Measurements from ENCODE around the gene ADTRP.

The ADTRP gene

DNA sequence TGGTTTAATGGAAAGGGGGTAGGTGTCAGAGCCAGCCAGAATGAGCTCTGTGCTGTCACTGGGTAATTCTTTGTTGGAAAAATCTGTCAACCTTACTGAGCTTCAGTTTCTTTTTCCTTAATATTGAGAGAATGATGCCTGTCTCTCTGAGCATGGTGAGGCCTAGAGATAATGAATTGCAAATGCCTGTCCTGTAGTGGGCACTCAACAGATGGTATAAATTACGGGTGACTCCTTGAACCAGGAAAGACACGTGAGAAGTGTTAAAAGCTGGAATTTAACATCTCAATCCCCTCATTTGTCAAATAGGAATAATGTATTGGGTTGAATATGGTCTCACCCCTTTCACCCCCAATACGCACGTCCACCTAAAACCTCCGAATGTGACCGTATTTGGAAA lies 74.9 kb downstream of the ADTRP start:
- Histone ChIP-seq H3K4me1 (ENCODE audit: control insufficient read depth, insufficient read depth, low read length) (no peaks in the 10 kb centered on the region), H3K9me3 (ENCODE audit: control insufficient read depth, insufficient read depth, low read depth, low read length) (no peaks in the 10 kb centered on the region), H3K27ac (ENCODE audit: extremely low read depth, low read depth, low read length) (no peak overlapping the region), H3K4me3 (ENCODE audit: low read depth, low read length) (no peak overlapping the region), H3K36me3 (ENCODE audit: control insufficient read depth in 2 of 2, insufficient read depth in 1 of 2, low read length in 2 of 2) (no peaks in the 10 kb centered on the region)
- no peak for TF ChIP-seq ZNF560 (tag by site-specific recombination; IDR thresholded peaks at IDR 0.05; ENCODE audit: borderline replicate concordance)
- no peak for TF ChIP-seq ZNF629 (tag by site-specific recombination; IDR thresholded peaks at IDR 0.05)
- no peak for TF ChIP-seq ZNF501 (tag by site-specific recombination; IDR thresholded peaks at IDR 0.05)
- no peak for TF ChIP-seq ATF2 (tag by site-specific recombination; IDR thresholded peaks at IDR 0.05; ENCODE audit: low read depth)
- TF ChIP-seq HOXA7 (CRISPR knock-in tag; IDR thresholded peaks at IDR 0.05; ENCODE audit: borderline replicate concordance), result no peak
- no peak for TF ChIP-seq ZNF510 (tag by site-specific recombination; IDR thresholded peaks at IDR 0.05; ENCODE audit: insufficient replicate concordance)
- no peak for TF ChIP-seq ZNF146 (tag by site-specific recombination; IDR thresholded peaks at IDR 0.05)
- TF ChIP-seq MYNN (tag by site-specific recombination; IDR thresholded peaks at IDR 0.05; ENCODE audit: borderline replicate concordance), result no peak
- TF ChIP-seq ZNF292 (tag by site-specific recombination; IDR thresholded peaks at IDR 0.05; ENCODE audit: borderline replicate concordance, low read depth), result no peak
- CTCF ChIA-PET, result no interaction called here
- POLR2A ChIA-PET, result no interaction called here

DNA sequence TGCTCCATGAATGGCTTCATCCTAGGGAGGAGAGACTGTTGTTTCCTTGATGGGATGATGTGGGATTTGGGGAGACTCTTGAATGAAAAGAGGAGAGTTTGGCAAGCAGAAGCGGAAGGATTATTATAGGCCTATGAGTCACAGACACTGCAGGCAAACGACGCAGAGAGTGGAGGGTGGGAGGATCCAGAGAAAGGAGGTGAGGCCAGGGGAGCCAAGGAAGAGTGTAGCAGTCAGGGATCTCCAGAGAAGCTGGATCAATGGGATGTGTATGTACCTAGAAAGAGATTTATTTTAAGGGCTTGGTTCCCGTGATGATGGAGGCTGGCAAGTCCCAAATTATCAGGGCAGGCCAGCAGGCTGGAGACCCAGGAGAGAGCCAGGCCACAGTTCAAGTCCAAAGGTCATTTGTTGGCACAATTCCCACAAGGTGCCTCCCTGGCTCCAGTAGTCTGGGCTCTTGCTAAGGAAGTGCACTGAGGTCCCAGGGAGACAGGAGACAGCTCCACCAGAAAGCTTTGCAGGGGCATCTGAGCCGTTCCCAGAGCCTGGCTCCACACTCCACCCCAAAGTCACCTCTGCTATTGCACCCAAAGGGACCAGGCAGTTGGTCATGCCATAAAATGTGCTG lies 76.0 kb downstream of the ADTRP start:
- H3K36me3 ChIP-seq (ENCODE audit: control insufficient read depth in 2 of 2, insufficient read depth in 1 of 2, low read length in 2 of 2), result no peaks in the 10 kb centered on the region
- no peak overlapping the region for H3K27ac ChIP-seq (ENCODE audit: extremely low read depth, low read depth, low read length)
- CTCF ChIA-PET, result interaction anchor here (0.6 kb wide), 1 partner anchor 36 kb away, joined by 4 read pairs; no protein-coding TSS in a partner anchor
- TF ChIP-seq ZBTB48 (tag by site-specific recombination; IDR thresholded peaks at IDR 0.05) (no peak), ZNF223 (tag by site-specific recombination; IDR thresholded peaks at IDR 0.05) (no peak)
- TF ChIP-seq, protein P1, sequence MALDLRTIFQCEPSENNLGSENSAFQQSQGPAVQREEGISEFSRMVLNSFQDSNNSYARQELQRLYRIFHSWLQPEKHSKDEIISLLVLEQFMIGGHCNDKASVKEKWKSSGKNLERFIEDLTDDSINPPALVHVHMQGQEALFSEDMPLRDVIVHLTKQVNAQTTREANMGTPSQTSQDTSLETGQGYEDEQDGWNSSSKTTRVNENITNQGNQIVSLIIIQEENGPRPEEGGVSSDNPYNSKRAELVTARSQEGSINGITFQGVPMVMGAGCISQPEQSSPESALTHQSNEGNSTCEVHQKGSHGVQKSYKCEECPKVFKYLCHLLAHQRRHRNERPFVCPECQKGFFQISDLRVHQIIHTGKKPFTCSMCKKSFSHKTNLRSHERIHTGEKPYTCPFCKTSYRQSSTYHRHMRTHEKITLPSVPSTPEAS (tag by site-specific recombination; IDR thresholded peaks at IDR 0.05), result no peak
- TF ChIP-seq, protein P2, sequence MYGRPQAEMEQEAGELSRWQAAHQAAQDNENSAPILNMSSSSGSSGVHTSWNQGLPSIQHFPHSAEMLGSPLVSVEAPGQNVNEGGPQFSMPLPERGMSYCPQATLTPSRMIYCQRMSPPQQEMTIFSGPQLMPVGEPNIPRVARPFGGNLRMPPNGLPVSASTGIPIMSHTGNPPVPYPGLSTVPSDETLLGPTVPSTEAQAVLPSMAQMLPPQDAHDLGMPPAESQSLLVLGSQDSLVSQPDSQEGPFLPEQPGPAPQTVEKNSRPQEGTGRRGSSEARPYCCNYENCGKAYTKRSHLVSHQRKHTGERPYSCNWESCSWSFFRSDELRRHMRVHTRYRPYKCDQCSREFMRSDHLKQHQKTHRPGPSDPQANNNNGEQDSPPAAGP (tag by site-specific recombination; IDR thresholded peaks at IDR 0.05), result no peak
- no peak overlapping the region for H3K4me3 ChIP-seq (ENCODE audit: low read depth, low read length)
- no peaks in the 10 kb centered on the region for H3K4me1 ChIP-seq (ENCODE audit: control insufficient read depth, insufficient read depth, low read length)
- POLR2A ChIA-PET, result interaction anchor here (1.2 kb wide), 1 partner anchor 10 kb away, joined by 3 read pairs; no protein-coding TSS in a partner anchor
- H3K9me3 ChIP-seq (ENCODE audit: control insufficient read depth, insufficient read depth, low read depth, low read length), result no peaks in the 10 kb centered on the region

DNA sequence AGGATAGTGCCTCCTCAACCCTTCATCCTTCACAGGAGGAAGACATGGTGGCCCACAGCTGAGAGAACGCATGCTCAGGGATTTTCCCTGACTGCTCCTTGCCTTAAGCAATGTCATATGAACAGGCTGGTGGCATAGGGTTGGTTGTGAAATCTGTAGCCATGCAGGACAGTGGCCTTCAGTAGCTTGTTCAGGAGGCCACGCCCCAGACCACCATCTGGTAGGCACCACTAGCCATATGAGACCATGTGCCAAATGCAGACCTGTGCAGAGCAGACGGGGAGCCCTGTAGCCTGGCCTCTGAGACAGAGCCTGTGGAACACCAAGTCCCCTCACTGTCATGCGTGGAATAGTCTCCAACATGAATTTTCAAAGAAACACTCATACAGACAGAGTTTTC lies 76.5 kb downstream of the ADTRP start:
- ChIA-PET POLR2A (interaction anchor here (1.2 kb wide), 1 partner anchor 11 kb away, joined by 3 read pairs; no protein-coding TSS in a partner anchor), CTCF (interaction anchor here (1.4 kb wide), 2 partner anchors 10 to 531 kb away, joined by 4 to 6 read pairs; no protein-coding TSS in a partner anchor)
- no peaks in the 10 kb centered on the region for H3K9me3 ChIP-seq (ENCODE audit: control insufficient read depth, insufficient read depth, low read depth, low read length)
- no peaks in the 10 kb centered on the region for H3K4me1 ChIP-seq (ENCODE audit: control insufficient read depth, insufficient read depth, low read length)
- no peak for TF ChIP-seq HOXC10 (CRISPR knock-in tag; IDR thresholded peaks at IDR 0.05)
- no peak for TF ChIP-seq ZNF626 (tag by site-specific recombination; IDR thresholded peaks at IDR 0.05)
- TF ChIP-seq ZNF501 (tag by site-specific recombination; IDR thresholded peaks at IDR 0.05), result no peak
- no peak for TF ChIP-seq TCF7L2 (IDR thresholded peaks at IDR 0.05; ENCODE audit: borderline replicate concordance, low read depth, low read length)
- no peak for TF ChIP-seq SP7 (tag by site-specific recombination; IDR thresholded peaks at IDR 0.05)
- no peak for TF ChIP-seq ZNF274 (IDR thresholded peaks at IDR 0.05; ENCODE audit: low read length)
- no peak for TF ChIP-seq ZNF274 (tag by site-specific recombination; IDR thresholded peaks at IDR 0.05; ENCODE audit: borderline replicate concordance)
- TF ChIP-seq, protein P3, sequence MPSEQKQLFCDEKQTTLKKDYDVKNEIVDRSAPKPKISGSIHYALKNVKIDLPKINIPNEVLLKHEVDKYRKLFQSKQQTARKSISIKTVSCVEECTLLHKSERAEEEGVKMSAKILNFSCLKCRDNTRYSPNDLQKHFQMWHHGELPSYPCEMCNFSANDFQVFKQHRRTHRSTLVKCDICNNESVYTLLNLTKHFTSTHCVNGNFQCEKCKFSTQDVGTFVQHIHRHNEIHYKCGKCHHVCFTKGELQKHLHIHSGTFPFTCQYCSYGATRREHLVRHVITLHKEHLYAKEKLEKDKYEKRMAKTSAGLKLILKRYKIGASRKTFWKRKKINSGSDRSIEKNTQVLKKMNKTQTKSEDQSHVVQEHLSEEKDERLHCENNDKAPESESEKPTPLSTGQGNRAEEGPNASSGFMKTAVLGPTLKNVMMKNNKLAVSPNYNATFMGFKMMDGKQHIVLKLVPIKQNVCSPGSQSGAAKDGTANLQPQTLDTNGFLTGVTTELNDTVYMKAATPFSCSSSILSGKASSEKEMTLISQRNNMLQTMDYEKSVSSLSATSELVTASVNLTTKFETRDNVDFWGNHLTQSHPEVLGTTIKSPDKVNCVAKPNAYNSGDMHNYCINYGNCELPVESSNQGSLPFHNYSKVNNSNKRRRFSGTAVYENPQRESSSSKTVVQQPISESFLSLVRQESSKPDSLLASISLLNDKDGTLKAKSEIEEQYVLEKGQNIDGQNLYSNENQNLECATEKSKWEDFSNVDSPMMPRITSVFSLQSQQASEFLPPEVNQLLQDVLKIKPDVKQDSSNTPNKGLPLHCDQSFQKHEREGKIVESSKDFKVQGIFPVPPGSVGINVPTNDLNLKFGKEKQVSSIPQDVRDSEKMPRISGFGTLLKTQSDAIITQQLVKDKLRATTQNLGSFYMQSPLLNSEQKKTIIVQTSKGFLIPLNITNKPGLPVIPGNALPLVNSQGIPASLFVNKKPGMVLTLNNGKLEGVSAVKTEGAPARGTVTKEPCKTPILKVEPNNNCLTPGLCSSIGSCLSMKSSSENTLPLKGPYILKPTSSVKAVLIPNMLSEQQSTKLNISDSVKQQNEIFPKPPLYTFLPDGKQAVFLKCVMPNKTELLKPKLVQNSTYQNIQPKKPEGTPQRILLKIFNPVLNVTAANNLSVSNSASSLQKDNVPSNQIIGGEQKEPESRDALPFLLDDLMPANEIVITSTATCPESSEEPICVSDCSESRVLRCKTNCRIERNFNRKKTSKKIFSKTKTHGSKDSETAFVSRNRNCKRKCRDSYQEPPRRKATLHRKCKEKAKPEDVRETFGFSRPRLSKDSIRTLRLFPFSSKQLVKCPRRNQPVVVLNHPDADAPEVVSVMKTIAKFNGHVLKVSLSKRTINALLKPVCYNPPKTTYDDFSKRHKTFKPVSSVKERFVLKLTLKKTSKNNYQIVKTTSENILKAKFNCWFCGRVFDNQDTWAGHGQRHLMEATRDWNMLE (tag by site-specific recombination; conservative IDR thresholded peaks at IDR 0.05; ENCODE audit: low read depth), result no peak
- no peak for TF ChIP-seq ZEB2 (tag by site-specific recombination; IDR thresholded peaks at IDR 0.05)
- TF ChIP-seq YY1 (tag by site-specific recombination; IDR thresholded peaks at IDR 0.05), result no peak
- TF ChIP-seq ZNF114 (tag by site-specific recombination; IDR thresholded peaks at IDR 0.05), result no peak
- TF ChIP-seq ZNF658 (tag by site-specific recombination; IDR thresholded peaks at IDR 0.05), result no peak
- no peaks in the 10 kb centered on the region for H3K36me3 ChIP-seq (ENCODE audit: control insufficient read depth in 2 of 2, insufficient read depth in 1 of 2, low read length in 2 of 2)
- no peak overlapping the region for H3K4me3 ChIP-seq (ENCODE audit: low read depth, low read length)
- no peak overlapping the region for H3K27ac ChIP-seq (ENCODE audit: extremely low read depth, low read depth, low read length)

Data from HEK293 (cell line).